Measurements from ENCODE around the gene MAPK10. TPM values are rescaled to one million over a fixed set of nuclear protein-coding genes. Genes with fewer than 3 reads are reported as not detected.

The MAPK10 gene
- total and polyA plus RNA-seq, 4 donors: 0.82 to 3.6 (median 2.3) TPM

- TF ChIP-seq TAF1 (conservative IDR thresholded peaks at IDR 0.05) (no peak), JUND (IDR thresholded peaks at IDR 0.05) (no peak)
- TF ChIP-seq, protein P1, sequence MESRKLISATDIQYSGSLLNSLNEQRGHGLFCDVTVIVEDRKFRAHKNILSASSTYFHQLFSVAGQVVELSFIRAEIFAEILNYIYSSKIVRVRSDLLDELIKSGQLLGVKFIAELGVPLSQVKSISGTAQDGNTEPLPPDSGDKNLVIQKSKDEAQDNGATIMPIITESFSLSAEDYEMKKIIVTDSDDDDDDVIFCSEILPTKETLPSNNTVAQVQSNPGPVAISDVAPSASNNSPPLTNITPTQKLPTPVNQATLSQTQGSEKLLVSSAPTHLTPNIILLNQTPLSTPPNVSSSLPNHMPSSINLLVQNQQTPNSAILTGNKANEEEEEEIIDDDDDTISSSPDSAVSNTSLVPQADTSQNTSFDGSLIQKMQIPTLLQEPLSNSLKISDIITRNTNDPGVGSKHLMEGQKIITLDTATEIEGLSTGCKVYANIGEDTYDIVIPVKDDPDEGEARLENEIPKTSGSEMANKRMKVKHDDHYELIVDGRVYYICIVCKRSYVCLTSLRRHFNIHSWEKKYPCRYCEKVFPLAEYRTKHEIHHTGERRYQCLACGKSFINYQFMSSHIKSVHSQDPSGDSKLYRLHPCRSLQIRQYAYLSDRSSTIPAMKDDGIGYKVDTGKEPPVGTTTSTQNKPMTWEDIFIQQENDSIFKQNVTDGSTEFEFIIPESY (IDR thresholded peaks at IDR 0.05): no peak
These were observed 392.0 kb downstream of the MAPK10 start (continued) for GRCh38 chr4:85967872-85968271.

DNA sequence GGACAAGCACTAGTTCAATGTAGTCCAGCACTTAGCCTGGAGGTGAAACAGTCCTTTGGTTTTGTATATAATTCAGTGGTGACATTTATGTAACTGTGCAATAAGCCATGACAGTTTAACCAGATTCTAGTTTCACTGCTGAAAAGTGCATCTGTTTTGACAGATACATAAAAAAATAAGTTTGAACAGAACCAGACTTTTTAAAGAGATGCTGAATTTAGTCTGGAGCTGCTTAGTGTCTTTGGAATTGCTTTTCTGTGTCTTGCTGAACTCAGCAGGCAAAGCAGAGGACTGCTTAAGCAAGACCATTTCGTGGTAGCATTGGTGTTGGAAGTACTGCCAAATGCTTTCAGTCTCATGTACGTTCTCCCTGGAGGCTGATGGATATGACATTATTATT is 393.5 kb downstream of the MAPK10 start:
- H3K9ac ChIP-seq (ENCODE audit: low read depth in 1 of 2, low read length in 2 of 2): no peak overlapping the region
- no peak for TF ChIP-seq FOXA1 (IDR thresholded peaks at IDR 0.05)
- TF ChIP-seq, protein P2, sequence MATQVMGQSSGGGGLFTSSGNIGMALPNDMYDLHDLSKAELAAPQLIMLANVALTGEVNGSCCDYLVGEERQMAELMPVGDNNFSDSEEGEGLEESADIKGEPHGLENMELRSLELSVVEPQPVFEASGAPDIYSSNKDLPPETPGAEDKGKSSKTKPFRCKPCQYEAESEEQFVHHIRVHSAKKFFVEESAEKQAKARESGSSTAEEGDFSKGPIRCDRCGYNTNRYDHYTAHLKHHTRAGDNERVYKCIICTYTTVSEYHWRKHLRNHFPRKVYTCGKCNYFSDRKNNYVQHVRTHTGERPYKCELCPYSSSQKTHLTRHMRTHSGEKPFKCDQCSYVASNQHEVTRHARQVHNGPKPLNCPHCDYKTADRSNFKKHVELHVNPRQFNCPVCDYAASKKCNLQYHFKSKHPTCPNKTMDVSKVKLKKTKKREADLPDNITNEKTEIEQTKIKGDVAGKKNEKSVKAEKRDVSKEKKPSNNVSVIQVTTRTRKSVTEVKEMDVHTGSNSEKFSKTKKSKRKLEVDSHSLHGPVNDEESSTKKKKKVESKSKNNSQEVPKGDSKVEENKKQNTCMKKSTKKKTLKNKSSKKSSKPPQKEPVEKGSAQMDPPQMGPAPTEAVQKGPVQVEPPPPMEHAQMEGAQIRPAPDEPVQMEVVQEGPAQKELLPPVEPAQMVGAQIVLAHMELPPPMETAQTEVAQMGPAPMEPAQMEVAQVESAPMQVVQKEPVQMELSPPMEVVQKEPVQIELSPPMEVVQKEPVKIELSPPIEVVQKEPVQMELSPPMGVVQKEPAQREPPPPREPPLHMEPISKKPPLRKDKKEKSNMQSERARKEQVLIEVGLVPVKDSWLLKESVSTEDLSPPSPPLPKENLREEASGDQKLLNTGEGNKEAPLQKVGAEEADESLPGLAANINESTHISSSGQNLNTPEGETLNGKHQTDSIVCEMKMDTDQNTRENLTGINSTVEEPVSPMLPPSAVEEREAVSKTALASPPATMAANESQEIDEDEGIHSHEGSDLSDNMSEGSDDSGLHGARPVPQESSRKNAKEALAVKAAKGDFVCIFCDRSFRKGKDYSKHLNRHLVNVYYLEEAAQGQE (IDR thresholded peaks at IDR 0.05): no peak
- TF ChIP-seq CTCF (IDR thresholded peaks at IDR 0.05; ENCODE audit: low read depth, low read length, missing input control): no peak
- TF ChIP-seq, protein P1 (IDR thresholded peaks at IDR 0.05): no peak
- TF ChIP-seq FOXA2 (IDR thresholded peaks at IDR 0.05): no peak
- TF ChIP-seq, protein P3, sequence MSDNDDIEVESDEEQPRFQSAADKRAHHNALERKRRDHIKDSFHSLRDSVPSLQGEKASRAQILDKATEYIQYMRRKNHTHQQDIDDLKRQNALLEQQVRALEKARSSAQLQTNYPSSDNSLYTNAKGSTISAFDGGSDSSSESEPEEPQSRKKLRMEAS (IDR thresholded peaks at IDR 0.05): no peak
- no peak for TF ChIP-seq HNF4A (conservative IDR thresholded peaks at IDR 0.05)
- TF ChIP-seq NR2F2 (IDR thresholded peaks at IDR 0.05): no peak
- TF ChIP-seq RXRA (IDR thresholded peaks at IDR 0.05): no peak
- no peak for TF ChIP-seq YY1 (IDR thresholded peaks at IDR 0.05)
- TF ChIP-seq JUND (IDR thresholded peaks at IDR 0.05): no peak
- no peak for TF ChIP-seq EGR1 (IDR thresholded peaks at IDR 0.05; ENCODE audit: low read depth in 2 of 2)
- no peak for TF ChIP-seq SP1 (IDR thresholded peaks at IDR 0.05)
- no peak for TF ChIP-seq HNF4G (IDR thresholded peaks at IDR 0.05)
- no peak for TF ChIP-seq RAD21 (IDR thresholded peaks at IDR 0.05)
- TF ChIP-seq, protein P4, sequence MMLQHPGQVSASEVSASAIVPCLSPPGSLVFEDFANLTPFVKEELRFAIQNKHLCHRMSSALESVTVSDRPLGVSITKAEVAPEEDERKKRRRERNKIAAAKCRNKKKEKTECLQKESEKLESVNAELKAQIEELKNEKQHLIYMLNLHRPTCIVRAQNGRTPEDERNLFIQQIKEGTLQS (IDR thresholded peaks at IDR 0.05): no peak
- no peak overlapping the region for H3K27ac ChIP-seq (ENCODE audit: low read depth in 1 of 2, low read length in 2 of 2)
- no peak overlapping the region for H3K4me3 ChIP-seq (ENCODE audit: low read depth in 1 of 3, low read length in 3 of 3)
- H3K27me3 ChIP-seq (ENCODE audit: control insufficient read depth in 4 of 4, insufficient read depth in 4 of 4, low read length in 3 of 4): no peaks in the 10 kb centered on the region
- no peaks in the 10 kb centered on the region for H3K9me3 ChIP-seq (ENCODE audit: control insufficient read depth in 4 of 4, low read length in 3 of 4)
- peaks cover 0 to 1% (median 0%) of the 10 kb centered on the region in 4 donors for H3K4me1 ChIP-seq (ENCODE audit: control insufficient read depth in 4 of 4, insufficient read depth in 4 of 4, low read length in 3 of 4)
- DNase-seq (ENCODE audit: low spot score): no peak
- H3K36me3 ChIP-seq (ENCODE audit: control insufficient read depth in 4 of 4, insufficient read depth in 3 of 4, low read depth in 1 of 4, low read length in 3 of 4): no peaks in the 10 kb centered on the region
- 43% methylated on average over 2 of the region's 2 CpGs for WGBS

All from liver (tissue), 9 donors.